HG03025 (cell line): ENCODE data around the gene CSTB.

Experiments
- ATAC-seq: cut with Tn5 transposase; IDR thresholded peaks from one replicate; pipeline ENCODE4 v1.9.1; 2021; ENCODE audit warnings: mild to moderate bottlenecking, moderate library complexity; ENCODE audit not compliant: unreplicated experiment, low FRiP score

The CSTB gene

GRCh38 chr21:43770066-43770655, 5.9 kb downstream of the CSTB start:
- no peak for ATAC-seq

GRCh38 chr21:43769325-43769958, 6.7 kb downstream of the CSTB start:
- no peak for ATAC-seq

- ATAC-seq = no peak
Observed at GRCh38 chr21:43768868-43769167, 7.3 kb downstream of the CSTB start.

GRCh38 chr21:43767984-43768867, 7.9 kb downstream of the CSTB start:
- no peak for ATAC-seq

DNA sequence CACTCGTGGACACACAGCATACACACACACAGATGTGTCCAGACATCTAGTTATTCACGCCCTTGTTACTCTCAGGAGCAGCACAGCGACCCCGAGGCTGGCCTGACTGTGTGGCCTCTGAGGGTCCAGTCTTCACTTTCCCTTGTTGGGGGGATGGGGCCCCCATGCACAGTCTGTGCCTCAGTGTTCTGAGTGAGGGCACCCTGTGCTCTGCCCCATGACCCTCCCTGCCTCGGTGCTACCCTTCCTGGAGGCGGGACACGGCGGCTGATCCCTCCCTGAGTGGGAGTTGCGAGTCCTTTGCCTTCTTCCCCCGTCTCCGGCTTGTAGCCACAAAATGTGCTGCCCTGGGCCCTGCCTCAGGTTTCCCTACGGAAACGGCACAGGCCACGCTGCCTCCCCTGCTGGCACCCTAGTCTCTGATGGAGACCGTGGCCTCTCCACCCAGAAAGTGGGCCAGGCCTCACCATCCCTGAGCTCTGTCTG, 8.6 kb downstream of the CSTB start:
- no peak for ATAC-seq

DNA sequence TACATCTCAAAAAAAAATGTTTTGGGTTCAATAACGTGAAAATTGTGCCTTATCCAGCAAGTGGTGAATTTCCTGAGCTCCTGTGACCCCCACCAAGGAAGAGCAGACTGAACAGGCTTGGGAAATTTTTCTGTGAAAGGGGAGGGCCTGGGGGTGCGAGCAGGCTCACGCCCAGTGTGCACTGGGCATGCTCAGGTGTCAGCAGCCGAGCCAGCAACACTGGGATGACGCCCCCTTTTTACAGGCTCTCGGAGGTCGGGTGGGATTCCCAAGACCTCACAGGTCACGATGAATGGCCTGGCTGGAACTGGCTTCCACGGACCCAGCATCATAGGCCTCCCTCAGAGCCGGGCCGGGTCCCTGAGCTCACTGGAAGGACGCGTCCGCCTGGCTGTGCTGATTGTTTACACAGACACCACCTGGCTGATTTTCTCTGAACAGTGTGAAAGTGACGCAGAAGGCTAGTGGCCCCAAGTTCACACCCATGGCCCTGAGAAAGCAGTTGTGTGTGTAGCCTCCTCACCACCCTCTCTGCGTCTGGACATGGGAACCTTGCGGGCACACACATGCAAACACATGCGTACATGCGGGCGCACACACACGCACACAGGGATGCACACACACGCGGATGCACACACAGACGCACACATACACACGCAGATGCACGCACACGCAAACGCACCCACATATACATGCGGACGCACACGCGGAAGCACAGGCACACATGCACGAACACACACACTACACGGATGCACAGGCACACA, 9.2 kb downstream of the CSTB start:
- ATAC-seq = no peak

GRCh38 chr21:43764576-43765495, 11.3 kb downstream of the CSTB start:
- ATAC-seq = no peak

DNA sequence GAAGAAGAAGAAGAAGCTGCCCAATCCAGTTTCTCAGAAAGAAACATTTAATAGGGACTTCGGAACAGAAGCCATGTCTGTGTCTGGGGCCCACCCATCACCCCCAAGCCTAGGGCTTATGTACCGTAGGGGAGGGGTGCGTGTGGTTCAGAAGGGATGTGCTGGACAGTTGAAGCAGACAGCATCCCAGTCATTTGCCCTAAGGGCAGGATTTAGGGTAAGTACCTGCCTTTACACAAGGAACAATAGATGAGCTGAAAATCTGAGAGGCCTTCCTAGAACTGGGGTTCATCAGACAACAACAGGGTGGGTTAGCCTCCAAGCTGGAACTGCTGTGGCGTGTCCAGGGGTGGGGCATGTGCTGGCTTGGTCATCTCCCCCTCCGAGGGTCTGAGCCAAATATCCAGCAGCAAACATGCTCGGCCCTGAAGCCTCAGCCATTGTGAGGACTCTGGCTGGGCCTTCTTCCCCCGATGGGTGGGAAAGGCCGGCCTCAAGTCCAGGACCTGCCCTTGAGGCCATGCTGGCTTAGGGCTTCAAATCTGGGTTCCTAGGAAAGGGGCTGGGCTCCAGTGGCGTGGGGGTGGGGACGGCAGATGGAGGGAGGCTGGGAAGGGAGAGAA, 12.1 kb downstream of the CSTB start:
- ATAC-seq = no peak

DNA sequence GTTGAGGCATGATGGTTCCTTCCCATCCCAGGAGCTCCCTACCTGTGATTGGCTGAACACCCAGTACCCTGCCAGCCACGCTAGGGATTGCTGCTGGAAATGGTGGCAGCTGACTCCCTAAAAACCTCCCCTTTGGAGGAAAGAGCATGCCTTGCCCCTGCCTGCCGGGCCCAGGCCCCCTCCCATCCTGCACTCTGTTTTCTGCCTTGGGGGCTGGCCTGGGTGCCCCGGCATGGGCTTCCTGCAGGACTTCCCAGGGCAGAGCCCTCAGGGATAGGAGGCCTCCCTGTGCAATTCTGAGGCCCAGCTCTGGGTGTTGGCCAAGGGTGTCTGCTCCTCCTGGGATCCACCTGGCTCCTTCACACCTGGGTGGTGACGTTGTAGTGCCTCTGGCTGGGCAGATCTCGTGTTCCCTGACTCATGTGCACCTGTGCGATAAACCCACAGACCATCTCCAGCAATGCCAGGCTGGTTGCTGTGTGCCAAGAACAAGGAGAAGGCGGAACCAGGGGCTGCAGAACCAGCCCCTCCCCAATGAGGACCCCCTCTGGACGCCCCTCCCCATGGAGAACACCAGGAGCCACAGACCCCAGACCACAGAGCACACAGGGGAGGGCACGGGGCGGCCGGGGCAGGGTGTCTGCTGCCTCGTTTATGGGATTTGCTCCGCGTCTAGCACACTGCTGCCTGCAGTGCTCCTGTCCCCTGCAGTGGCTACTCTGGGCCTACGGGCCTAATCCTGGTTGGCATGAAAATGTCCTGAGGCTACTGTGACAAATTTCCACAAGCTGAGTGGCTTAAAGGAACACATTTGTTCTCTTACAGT, 13.6 kb downstream of the CSTB start:
- ATAC-seq = no peak

DNA sequence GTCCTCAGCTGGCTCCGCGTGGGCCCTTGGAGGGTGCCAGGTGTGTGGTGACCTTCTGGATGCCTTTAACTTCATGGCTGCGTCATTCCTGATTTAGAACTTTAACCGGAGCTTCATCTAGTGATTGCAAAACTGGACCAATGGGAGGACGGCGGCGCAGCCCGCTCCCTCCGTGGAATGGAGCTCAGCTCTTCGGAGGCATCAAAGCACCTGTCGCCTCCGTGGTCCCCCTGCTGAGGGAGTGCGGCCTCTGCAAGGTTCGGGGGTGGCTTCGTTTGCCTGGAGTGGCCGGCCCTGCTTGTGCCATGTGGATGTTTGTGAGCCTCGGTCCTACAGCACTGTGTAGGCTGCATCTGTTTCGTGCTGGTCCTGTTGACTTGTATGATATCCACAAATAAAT, 14.2 kb downstream of the CSTB start:
- ATAC-seq = no peak

GRCh38 chr21:43760391-43760958, 15.6 kb downstream of the CSTB start:
- no peak for ATAC-seq

DNA sequence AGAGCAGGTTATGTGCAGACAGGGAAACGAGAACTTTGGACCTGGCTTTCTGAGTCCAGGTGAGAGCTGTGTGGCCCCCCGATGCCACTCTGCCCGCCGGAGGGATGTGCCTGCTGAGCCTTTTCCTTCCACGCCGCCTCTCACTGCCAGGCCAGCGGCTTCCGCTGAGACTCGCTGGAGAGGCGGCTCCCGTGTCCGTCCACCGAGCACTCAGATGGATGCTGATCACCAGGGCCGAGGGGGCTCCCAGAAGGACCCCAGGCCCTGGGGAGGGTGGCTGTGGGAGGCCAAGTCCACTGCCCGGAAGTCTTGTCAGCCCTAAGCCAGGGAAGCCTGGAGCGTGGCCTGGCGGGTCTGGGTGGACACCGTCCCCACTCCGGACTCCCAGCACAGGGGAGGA, 16.5 kb downstream of the CSTB start:
- ATAC-seq = no peak

GRCh38 chr21:43758811-43759210, 17.3 kb downstream of the CSTB start:
- ATAC-seq = no peak

GRCh38 chr21:43758111-43758641, 17.9 kb downstream of the CSTB start:
- ATAC-seq = no peak

DNA sequence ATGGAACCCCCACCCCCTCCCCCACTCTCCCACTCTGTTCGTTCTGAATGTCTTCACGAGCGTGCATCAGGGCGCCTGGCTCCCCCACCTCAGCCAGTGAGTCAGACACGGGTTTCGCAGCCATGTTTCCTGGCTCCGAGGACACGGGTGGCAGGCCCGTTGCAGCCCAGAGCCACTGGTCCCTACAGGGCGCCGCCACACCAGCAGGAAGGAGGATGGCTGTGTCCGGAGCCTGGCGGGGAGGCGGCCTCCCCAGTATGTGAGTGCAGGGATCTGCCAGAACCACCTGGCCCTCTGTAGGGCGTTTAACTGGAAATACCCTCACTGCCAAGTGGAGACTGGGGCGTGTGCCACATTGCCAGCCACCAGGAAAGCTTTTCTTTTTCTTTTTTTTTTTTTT, 18.5 kb downstream of the CSTB start:
- no peak for ATAC-seq

DNA sequence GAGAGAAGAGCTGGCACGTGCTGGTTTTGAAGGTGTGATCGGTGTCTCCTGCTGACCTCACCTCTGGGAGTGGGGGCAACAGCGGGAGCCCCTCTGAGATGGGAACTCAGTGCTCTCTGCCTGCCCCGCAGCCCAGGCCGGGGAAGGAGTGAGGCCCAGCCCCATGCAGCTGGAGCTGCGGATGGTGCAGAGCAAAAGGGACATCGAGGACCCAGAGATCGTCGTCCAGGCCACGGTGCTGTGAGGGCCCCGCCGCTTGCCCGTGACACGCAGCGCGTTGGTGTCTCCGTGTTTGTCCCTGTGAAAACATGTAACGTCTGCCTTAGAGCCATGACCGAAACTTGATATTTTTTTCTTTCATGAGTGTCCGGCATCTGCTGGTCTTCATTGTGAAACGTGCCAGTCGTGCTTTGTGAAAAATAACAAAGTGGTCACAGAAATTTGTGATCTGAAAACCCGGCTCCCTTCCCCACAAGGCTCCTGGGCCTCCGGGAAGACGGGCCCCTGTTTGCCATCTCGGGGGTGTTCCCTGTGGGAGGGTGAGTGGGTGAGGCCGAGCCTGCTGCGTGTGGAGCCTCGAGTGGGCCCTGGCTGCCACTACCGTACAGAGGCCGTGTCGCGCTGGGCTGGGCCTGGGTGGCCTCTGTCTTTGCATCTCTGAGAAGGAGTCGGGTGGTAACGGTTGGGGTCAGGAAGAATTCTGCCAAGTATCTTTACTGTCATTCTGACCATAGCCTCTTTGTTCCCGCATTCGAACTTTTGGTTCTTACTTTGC, 20.1 kb downstream of the CSTB start:
- ATAC-seq = no peak
